CD4-positive, alpha-beta memory T cell (primary cell): ENCODE results near the gene CARD9. TPM values are rescaled to one million over a fixed set of nuclear protein-coding genes. Genes with fewer than 3 reads are reported as not detected.

Source experiments
- CTCF ChIA-PET: fragments of 350-600 bp; sonication (Branson Sonifier 250); formaldehyde crosslinking; loops from one replicate; lab custom pipeline; 2021; ENCODE audit warnings: inconsistent platforms; ENCODE audit not compliant: partially characterized antibody; lab: Charles Lee
- POLR2A ChIA-PET: fragments of 350-600 bp; sonication (Branson Sonifier 250); formaldehyde crosslinking; loops from one replicate; lab custom pipeline; 2021; ENCODE audit not compliant: partially characterized antibody; lab: Charles Lee
- DNase-seq, 5 donors: peaks; one replicate each; pipeline versions ENCODE4 v3.0.0 to v3.0.0-alpha.2; 2020 to 2022; ENCODE audit warnings: mixed read lengths in 1 of 5
- H3K27ac ChIP-seq: one replicate; pipeline ENCODE4 v1.7.0; 2013; ENCODE audit warnings: low read depth, low read length
- H3K27me3 ChIP-seq: 2 replicates; pipeline ENCODE4 v1.7.0; 2013; ENCODE audit warnings: mild to moderate bottlenecking, low read length, moderate library complexity; ENCODE audit not compliant: insufficient read depth
- H3K36me3 ChIP-seq: 2 replicates; pipeline ENCODE4 v1.7.0; 2013; ENCODE audit warnings: mild to moderate bottlenecking, low read length, moderate library complexity; ENCODE audit not compliant: insufficient read depth
- H3K4me1 ChIP-seq: 2 replicates; pipeline ENCODE4 v1.7.0; 2013; ENCODE audit warnings: mild to moderate bottlenecking, low read length, moderate library complexity; ENCODE audit not compliant: insufficient read depth
- H3K4me3 ChIP-seq, 2 donors: one replicate each; pipeline ENCODE4 v1.7.0; 2013; ENCODE audit warnings: low read length in 2 of 2, mild to moderate bottlenecking in 1 of 2
- H3K9me3 ChIP-seq, 2 donors: one replicate each; pipeline ENCODE4 v1.7.0; 2013; ENCODE audit warnings: low read length in 2 of 2, control low read depth in 1 of 2; ENCODE audit not compliant: control insufficient read depth in 1 of 2
- H3K27ac Mint-ChIP-seq, 7 donors: one replicate each; pipeline ENCODE4 v1.8.0; 2020 to 2021; ENCODE audit warnings: mixed read lengths in 7 of 7, mild to moderate bottlenecking in 6 of 7, inconsistent platforms in 3 of 7, moderate library complexity in 3 of 7
- H3K27me3 Mint-ChIP-seq, 2 donors: one replicate each; pipeline ENCODE4 v1.8.0; 2020 to 2021; ENCODE audit warnings: mixed read lengths in 2 of 2
- H3K36me3 Mint-ChIP-seq, 2 donors: one replicate each; pipeline ENCODE4 v1.8.0; 2020 to 2021; ENCODE audit warnings: mixed read lengths in 2 of 2, inconsistent platforms in 1 of 2, mild to moderate bottlenecking in 1 of 2
- H3K4me1 Mint-ChIP-seq, 4 donors: one replicate each; pipeline ENCODE4 v1.8.0; 2020 to 2021; ENCODE audit warnings: mixed read lengths in 4 of 4, mild to moderate bottlenecking in 1 of 4
- H3K4me3 Mint-ChIP-seq, 8 donors: one replicate each; pipeline ENCODE4 v1.8.0; 2020 to 2021; ENCODE audit warnings: mixed read lengths in 8 of 8, mild to moderate bottlenecking in 7 of 8, moderate library complexity in 6 of 8, inconsistent platforms in 3 of 8
- H3K9me3 Mint-ChIP-seq, 8 donors: one replicate each; pipeline ENCODE4 v1.8.0; 2020 to 2021; ENCODE audit warnings: mixed read lengths in 8 of 8, mild to moderate bottlenecking in 5 of 8, inconsistent platforms in 3 of 8, moderate library complexity in 1 of 8
- intact Hi-C: fragments of 100-400 bp; cut with micrococcal nuclease; formaldehyde crosslinking; loops from one replicate; pipeline ENCODE4 v1.15.1; 2023
- polyA plus RNA-seq, 2 donors: library from polyadenylated mRNA; unstranded; fragments of 300-500 nt; fragmentation: Illumina TruSeq; gene quantifications; one replicate each; pipeline ENCODE4 v1.2.3, GENCODE V29; 2021
- total RNA-seq, 2 experiments: library from RNA; stranded (reverse); gene quantifications; one replicate each; pipeline ENCODE4 v1.2.3, GENCODE V29; 2021

The CARD9 gene
- total and polyA plus RNA-seq, 4 experiments from 2014 or later: 0.41 to 1.2 (median 0.70) TPM; not detected in 1

DNA sequence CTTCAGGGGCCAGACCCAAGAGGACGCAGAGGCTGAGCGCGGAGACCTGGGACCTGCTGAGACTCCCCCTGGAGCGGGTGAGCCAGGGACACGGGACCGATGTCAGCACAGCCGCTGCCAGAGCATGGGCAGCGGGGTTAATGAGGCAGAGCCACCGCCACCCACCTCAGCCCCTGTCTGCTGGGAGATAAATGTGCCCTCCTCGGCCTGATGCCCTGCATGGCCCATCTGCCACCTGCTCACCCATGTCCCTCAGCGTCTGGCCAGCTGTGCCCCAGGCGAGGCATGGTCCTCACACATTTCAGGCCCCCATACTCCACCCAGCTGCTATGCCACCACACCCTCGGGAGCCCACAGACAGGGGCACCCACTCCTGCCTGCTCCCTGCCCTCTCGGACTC, 24.8 kb downstream of the CARD9 start:
- ChIA-PET CTCF (no interaction called here), POLR2A (no interaction called here)
- Mint-ChIP-seq H3K4me3 (no peak overlapping the region), H3K36me3 (no peaks in the 10 kb centered on the region), H3K27ac (no peak overlapping the region), H3K4me1 (no peaks in the 10 kb centered on the region), H3K9me3 (no peaks in the 10 kb centered on the region), H3K27me3 (no peaks in the 10 kb centered on the region)
- Histone ChIP-seq H3K9me3 (no peaks in the 10 kb centered on the region), H3K4me1 (no peaks in the 10 kb centered on the region), H3K4me3 (no peak overlapping the region), H3K27ac (no peak overlapping the region), H3K36me3 (no peaks in the 10 kb centered on the region), H3K27me3 (no peaks in the 10 kb centered on the region)
- DNase-seq: no peak
- intact Hi-C loops: no loop called here

GRCh38 chr9:136347472-136348256, 25.8 kb downstream of the CARD9 start:
- Histone ChIP-seq H3K9me3 (no peaks in the 10 kb centered on the region), H3K36me3 (no peaks in the 10 kb centered on the region), H3K4me1 (no peaks in the 10 kb centered on the region), H3K4me3 (no peak overlapping the region), H3K27ac (no peak overlapping the region), H3K27me3 (no peaks in the 10 kb centered on the region)
- ChIA-PET POLR2A (no interaction called here), CTCF (no interaction called here)
- no peak for DNase-seq
- no peak overlapping the region for H3K4me3 Mint-ChIP-seq
- no peaks in the 10 kb centered on the region for H3K36me3 Mint-ChIP-seq
- H3K4me1 Mint-ChIP-seq: no peaks in the 10 kb centered on the region
- no peak overlapping the region for H3K27ac Mint-ChIP-seq
- intact Hi-C loops: no loop called here
- H3K9me3 Mint-ChIP-seq: no peaks in the 10 kb centered on the region
- H3K27me3 Mint-ChIP-seq: no peaks in the 10 kb centered on the region

GRCh38 chr9:136346927-136347465, 26.5 kb downstream of the CARD9 start:
- Mint-ChIP-seq H3K27me3 (no peaks in the 10 kb centered on the region), H3K4me1 (no peaks in the 10 kb centered on the region), H3K9me3 (no peaks in the 10 kb centered on the region), H3K36me3 (no peaks in the 10 kb centered on the region), H3K27ac (no peak overlapping the region), H3K4me3 (no peak overlapping the region)
- POLR2A ChIA-PET: no interaction called here
- H3K4me3 ChIP-seq: no peak overlapping the region
- CTCF ChIA-PET: no interaction called here
- DNase-seq: no peak
- H3K27me3 ChIP-seq: no peaks in the 10 kb centered on the region
- H3K27ac ChIP-seq: no peak overlapping the region
- no peaks in the 10 kb centered on the region for H3K4me1 ChIP-seq
- no peaks in the 10 kb centered on the region for H3K36me3 ChIP-seq
- no peaks in the 10 kb centered on the region for H3K9me3 ChIP-seq
- intact Hi-C loops: no loop called here

DNA sequence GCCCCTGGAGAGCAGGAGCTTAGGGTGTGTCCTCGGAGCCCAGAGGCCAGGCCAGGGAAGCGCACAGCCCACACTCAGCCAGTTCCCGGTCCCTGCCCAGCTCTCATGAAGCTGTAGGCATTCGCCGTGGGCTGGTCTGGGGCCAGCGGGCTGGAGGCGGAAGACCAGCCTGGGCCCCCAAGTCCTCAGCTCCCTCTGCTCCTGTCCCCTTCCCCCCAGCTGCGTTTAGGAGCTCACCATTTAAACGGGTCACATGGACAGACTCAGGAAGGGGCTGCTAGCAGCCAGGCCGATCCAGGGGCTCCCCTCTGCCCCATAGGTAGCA, 27.4 kb downstream of the CARD9 start:
- H3K4me3 ChIP-seq: no peak overlapping the region
- no peak overlapping the region for H3K27ac Mint-ChIP-seq
- CTCF ChIA-PET: interaction anchor here (0.5 to 1.0 kb wide), 2 partner anchors 55 to 325 kb away, joined by 3 read pairs; no protein-coding TSS in a partner anchor
- H3K27me3 ChIP-seq: no peaks in the 10 kb centered on the region
- POLR2A ChIA-PET: interaction anchor here (1.2 kb wide), 1 partner anchor 17 kb away, joined by 3 read pairs; the partner anchor contains the start of gene DNLZ
- no peaks in the 10 kb centered on the region for H3K36me3 Mint-ChIP-seq
- no peak overlapping the region for H3K4me3 Mint-ChIP-seq
- no peaks in the 10 kb centered on the region for H3K9me3 ChIP-seq
- no peak for DNase-seq
- H3K4me1 Mint-ChIP-seq: no peaks in the 10 kb centered on the region
- no peaks in the 10 kb centered on the region for H3K36me3 ChIP-seq
- intact Hi-C loops: no loop called here
- H3K27me3 Mint-ChIP-seq: no peaks in the 10 kb centered on the region
- no peak overlapping the region for H3K27ac ChIP-seq
- no peaks in the 10 kb centered on the region for H3K9me3 Mint-ChIP-seq
- H3K4me1 ChIP-seq: no peaks in the 10 kb centered on the region

GRCh38 chr9:136345281-136346156, 27.9 kb downstream of the CARD9 start:
- Mint-ChIP-seq H3K4me3 (no peak overlapping the region), H3K9me3 (no peaks in the 10 kb centered on the region), H3K27me3 (no peaks in the 10 kb centered on the region), H3K27ac (no peak overlapping the region), H3K36me3 (no peaks in the 10 kb centered on the region), H3K4me1 (no peaks in the 10 kb centered on the region)
- no peaks in the 10 kb centered on the region for H3K27me3 ChIP-seq
- intact Hi-C loops: no loop called here
- no peak overlapping the region for H3K27ac ChIP-seq
- H3K9me3 ChIP-seq: no peaks in the 10 kb centered on the region
- DNase-seq: no peak
- H3K36me3 ChIP-seq: no peaks in the 10 kb centered on the region
- POLR2A ChIA-PET: interaction anchor here (1.2 kb wide), 1 partner anchor 18 kb away, joined by 3 read pairs; the partner anchor contains the start of gene DNLZ
- CTCF ChIA-PET: interaction anchor here (1.0 kb wide), 1 partner anchor 56 kb away, joined by 3 read pairs; no protein-coding TSS in a partner anchor
- H3K4me3 ChIP-seq: no peak overlapping the region
- H3K4me1 ChIP-seq: no peaks in the 10 kb centered on the region

DNA sequence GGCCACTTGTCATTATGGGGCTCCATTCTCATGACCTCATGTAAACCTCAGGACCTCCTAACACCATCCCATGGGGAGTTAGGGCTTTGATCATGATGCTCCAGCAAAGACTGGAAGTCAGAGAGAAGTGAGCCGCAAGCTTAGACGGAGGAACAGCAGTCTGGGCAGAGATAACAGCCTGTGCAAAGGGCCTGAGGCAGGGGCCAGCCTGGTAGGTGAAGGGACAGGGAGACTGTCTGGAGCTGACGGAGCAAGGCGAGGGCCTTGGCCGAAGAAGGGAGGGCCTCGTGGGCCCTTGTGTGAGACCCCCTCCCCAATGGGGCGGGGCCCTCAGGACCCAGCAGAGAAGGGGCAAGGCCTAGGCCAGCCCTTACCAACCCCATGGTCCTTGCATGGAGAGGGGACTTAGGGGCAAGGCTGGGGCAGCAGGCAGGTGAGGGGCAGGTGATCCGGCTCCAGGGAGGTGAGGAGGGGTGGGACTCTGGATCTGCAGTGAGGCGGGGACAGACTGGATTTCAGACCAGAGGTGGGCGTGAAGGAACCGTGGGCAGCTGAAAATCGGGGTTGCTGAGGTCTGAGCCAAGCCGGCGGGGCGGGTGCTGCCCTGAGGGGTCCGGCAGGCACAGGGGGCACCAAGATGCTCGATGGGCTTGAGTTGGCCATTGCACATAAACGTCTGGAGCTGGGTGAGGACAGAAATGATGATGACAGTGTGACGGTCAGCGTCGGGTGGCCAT, 28.8 kb downstream of the CARD9 start:
- Mint-ChIP-seq H3K27me3 (no peaks in the 10 kb centered on the region), H3K27ac (no peak overlapping the region), H3K36me3 (peaks cover 0 to 2% of the 10 kb centered on the region in 2 donors), H3K4me1 (no peaks in the 10 kb centered on the region), H3K4me3 (peak overlapping the region in 1 of 8 donors; percentile 45), H3K9me3 (no peaks in the 10 kb centered on the region)
- Histone ChIP-seq H3K4me1 (no peaks in the 10 kb centered on the region), H3K9me3 (no peaks in the 10 kb centered on the region), H3K27me3 (no peaks in the 10 kb centered on the region), H3K27ac (no peak overlapping the region), H3K36me3 (no peaks in the 10 kb centered on the region), H3K4me3 (no peak overlapping the region)
- POLR2A ChIA-PET: no interaction called here
- intact Hi-C loops: no loop called here
- DNase-seq: no peak
- CTCF ChIA-PET: no interaction called here

- H3K4me1 Mint-ChIP-seq: no peaks in the 10 kb centered on the region
- no peaks in the 10 kb centered on the region for H3K27me3 Mint-ChIP-seq
- no peaks in the 10 kb centered on the region for H3K9me3 ChIP-seq
- ChIA-PET POLR2A (no interaction called here), CTCF (no interaction called here)
- no peak overlapping the region for H3K4me3 ChIP-seq
- H3K36me3 ChIP-seq: no peaks in the 10 kb centered on the region
- peaks cover 0 to 2% of the 10 kb centered on the region in 2 donors for H3K36me3 Mint-ChIP-seq
- intact Hi-C loops: no loop called here
- H3K27me3 ChIP-seq: no peaks in the 10 kb centered on the region
- no peak overlapping the region for H3K27ac ChIP-seq
- no peaks in the 10 kb centered on the region for H3K9me3 Mint-ChIP-seq
- no peak overlapping the region for H3K4me3 Mint-ChIP-seq
- DNase-seq: no peak
- no peak overlapping the region for H3K27ac Mint-ChIP-seq
- H3K4me1 ChIP-seq: no peaks in the 10 kb centered on the region
Observed at GRCh38 chr9:136343884-136344269, 29.6 kb downstream of the CARD9 start.
